OCI-LY1 (cell line): ENCODE measurements around the gene ICA1.
A peak's percentile ranks its signal among the peaks of the same experiment; 100 is the strongest.

Source experiments
- H2AFZ ChIP-seq: fragments of 200-600 bp; sonication (generic), shearing (Covaris generic); 2 replicates; pipeline ENCODE4 v1.6.0; 2014; ENCODE audit warnings: antibody characterized with exemption, mild to moderate bottlenecking, low read length
- H3F3A ChIP-seq: fragments of 200-600 bp; sonication (generic), shearing (Covaris generic); 2 replicates; pipeline ENCODE4 v1.6.0; 2014; ENCODE audit warnings: mild to moderate bottlenecking, antibody characterized with exemption, low read length, moderate library complexity; ENCODE audit not compliant: insufficient read depth
- H3K27ac ChIP-seq: fragments of 200-600 bp; sonication (generic); 2 replicates; pipeline ENCODE4 v1.5.1; 2014; ENCODE audit warnings: low read length, mixed run types, mild to moderate bottlenecking, low read depth; ENCODE audit not compliant: poor library complexity, severe bottlenecking
- H3K27me3 ChIP-seq: fragments of 200-600 bp; sonication (generic); 2 replicates; pipeline ENCODE4 v1.6.0; 2014; ENCODE audit warnings: antibody characterized with exemption, mild to moderate bottlenecking, low read length, moderate library complexity; ENCODE audit not compliant: insufficient read depth
- H3K36me3 ChIP-seq: fragments of 200-600 bp; sonication (generic); 2 replicates; pipeline ENCODE4 v1.6.1; 2014; ENCODE audit warnings: mild to moderate bottlenecking, antibody characterized with exemption, low read length, moderate library complexity, mixed read lengths; ENCODE audit not compliant: insufficient read depth
- H3K4me1 ChIP-seq: fragments of 200-600 bp; sonication (generic); 2 replicates; pipeline ENCODE4 v1.5.1; 2014; ENCODE audit warnings: mild to moderate bottlenecking, low read length, moderate library complexity; ENCODE audit not compliant: insufficient read depth, severe bottlenecking
- H3K4me2 ChIP-seq: fragments of 200-600 bp; sonication (generic), shearing (Covaris generic); 2 replicates; pipeline ENCODE4 v1.6.1; 2014; ENCODE audit warnings: low read length
- H3K4me3 ChIP-seq: fragments of 200-600 bp; sonication (generic); 2 replicates; pipeline ENCODE4 v1.5.1; 2014; ENCODE audit warnings: low read length, low read depth, mild to moderate bottlenecking, mixed read lengths; ENCODE audit not compliant: poor library complexity, severe bottlenecking
- H3K79me2 ChIP-seq: fragments of 200-600 bp; shearing (Covaris generic); 2 replicates; pipeline ENCODE4 v1.6.1; 2016; ENCODE audit warnings: mixed run types, low read length, mixed read lengths; ENCODE audit not compliant: insufficient read depth
- H3K9ac ChIP-seq: fragments of 200-600 bp; sonication (generic), shearing (Covaris generic); 2 replicates; pipeline ENCODE4 v1.6.1; 2014; ENCODE audit warnings: mild to moderate bottlenecking, low read length, mixed read lengths
- H3K9me2 ChIP-seq: fragments of 200-600 bp; sonication (generic), shearing (Covaris generic); 2 replicates; pipeline ENCODE4 v1.6.1; 2014; ENCODE audit warnings: low read depth, mild to moderate bottlenecking, low read length, mixed read lengths
- H3K9me3 ChIP-seq: fragments of 200-600 bp; shearing (Covaris generic); 2 replicates; pipeline ENCODE4 v1.6.1; 2014; ENCODE audit warnings: low read length, mixed read lengths
- H4K20me1 ChIP-seq: fragments of 200-600 bp; sonication (generic), shearing (Covaris generic); 2 replicates; pipeline ENCODE4 v1.6.0; 2016; ENCODE audit warnings: mild to moderate bottlenecking, low read length; ENCODE audit not compliant: insufficient read depth
- CTCF ChIP-seq: fragments of 200-600 bp; sonication (generic), shearing (Covaris generic); IDR thresholded peaks from 2 replicates; pipeline ENCODE4 v1.5.1; 2017; ENCODE audit warnings: mild to moderate bottlenecking, antibody characterized with exemption, low read length, moderate library complexity, mixed read lengths
- EZH2 ChIP-seq: fragments of 200-600 bp; sonication (generic), shearing (Covaris generic); IDR thresholded peaks from 2 replicates; pipeline ENCODE4 v1.8.0; 2017; ENCODE audit warnings: borderline replicate concordance, mixed run types, mild to moderate bottlenecking, antibody characterized with exemption, low read length, moderate library complexity, mixed read lengths

ICA1 gene

GRCh38 chr7:8152489-8153192 lies 109.3 kb downstream of the ICA1 start:
- no peaks in the 10 kb centered on the region for H3K9me3 ChIP-seq
- H3K9me2 ChIP-seq: no peaks in the 10 kb centered on the region
- TF ChIP-seq EZH2: no peak
- no peak for TF ChIP-seq CTCF
- no peaks in the 10 kb centered on the region for H3K36me3 ChIP-seq
- no peak overlapping the region for H3K9ac ChIP-seq
- H3K4me2 ChIP-seq: no peak overlapping the region
- peaks cover 16% of the 10 kb centered on the region for H3K4me1 ChIP-seq
- no peaks in the 10 kb centered on the region for H3K27me3 ChIP-seq
- no peaks in the 10 kb centered on the region for H4K20me1 ChIP-seq
- H2AFZ ChIP-seq: no peak overlapping the region
- no peaks in the 10 kb centered on the region for H3K79me2 ChIP-seq
- H3K4me3 ChIP-seq: no peak overlapping the region
- H3K27ac ChIP-seq: no peak overlapping the region
- no peaks in the 10 kb centered on the region for H3F3A ChIP-seq

- Histone ChIP-seq H3F3A (no peaks in the 10 kb centered on the region), H3K9ac (no peak overlapping the region), H3K9me2 (no peaks in the 10 kb centered on the region), H3K4me3 (no peak overlapping the region), H2AFZ (no peak overlapping the region), H3K36me3 (no peaks in the 10 kb centered on the region), H3K4me2 (no peak overlapping the region), H3K9me3 (no peaks in the 10 kb centered on the region), H3K4me1 (peaks cover 16% of the 10 kb centered on the region), H4K20me1 (no peaks in the 10 kb centered on the region), H3K79me2 (no peaks in the 10 kb centered on the region), H3K27me3 (no peaks in the 10 kb centered on the region), H3K27ac (no peak overlapping the region)
- TF ChIP-seq CTCF (no peak), EZH2 (no peak)
These were observed 110.7 kb downstream of the ICA1 start for GRCh38 chr7:8151161-8151725.

GRCh38 chr7:8149222-8149621 lies 112.7 kb downstream of the ICA1 start:
- H3K9me2 ChIP-seq: no peaks in the 10 kb centered on the region
- H3K9ac ChIP-seq: peak overlapping the region; percentile 50
- peak overlapping the region; percentile 61 for H3K4me2 ChIP-seq
- no peaks in the 10 kb centered on the region for H4K20me1 ChIP-seq
- H3K27ac ChIP-seq: peak overlapping the region; percentile 45
- H3K27me3 ChIP-seq: no peaks in the 10 kb centered on the region
- H3K79me2 ChIP-seq: no peaks in the 10 kb centered on the region
- peak overlapping the region; percentile 27 for H3K4me3 ChIP-seq
- no peaks in the 10 kb centered on the region for H3K36me3 ChIP-seq
- no peaks in the 10 kb centered on the region for H3K9me3 ChIP-seq
- H3F3A ChIP-seq: no peaks in the 10 kb centered on the region
- H2AFZ ChIP-seq: peak overlapping the region; percentile 100
- H3K4me1 ChIP-seq: peaks cover 18% of the 10 kb centered on the region
- TF ChIP-seq EZH2: no peak
- no peak for TF ChIP-seq CTCF
